ENCODE data around the gene KASH5.
"Not testable (repeated sequence)": the region's sequence is repeated elsewhere in the genome, so short reads cannot be mapped to it uniquely, and the experiment has no call there.

KASH5 gene

GRCh38 chr19:49455773-49456172 is 67.7 kb downstream of the KASH5 start:
- no peak for DNase-seq (ENCODE audit: low read depth in 2 of 2)

- DNase-seq (ENCODE audit: low read depth in 2 of 2): no peak
These were observed 68.3 kb downstream of the KASH5 start for GRCh38 chr19:49456326-49456725.

- DNase-seq (ENCODE audit: low read depth in 2 of 2): no peak
These were observed 70.5 kb downstream of the KASH5 start for GRCh38 chr19:49458567-49458903.

- no peak for DNase-seq (ENCODE audit: low read depth in 2 of 2)
These were observed 71.3 kb downstream of the KASH5 start for GRCh38 chr19:49459388-49459787.

- not testable (repeated sequence) for DNase-seq (ENCODE audit: low read depth in 2 of 2)
These were observed 73.1 kb downstream of the KASH5 start for GRCh38 chr19:49461130-49461529.

- DNase-seq (ENCODE audit: low read depth in 2 of 2): no peak
These were observed 73.6 kb downstream of the KASH5 start for GRCh38 chr19:49461656-49462055.

- no peak for DNase-seq (ENCODE audit: low read depth in 2 of 2)
These were observed 74.4 kb downstream of the KASH5 start for GRCh38 chr19:49462492-49462891.

GRCh38 chr19:49463960-49464740 is 76.1 kb downstream of the KASH5 start:
- no peak for DNase-seq (ENCODE audit: low read depth in 2 of 2)

- DNase-seq (ENCODE audit: low read depth in 2 of 2): no peak
These were observed 77.3 kb downstream of the KASH5 start for GRCh38 chr19:49465371-49465770.
